Natural killer cell treated with Interleukin-12 subunit alpha and Interleukin-12 subunit beta and Interleukin-15 and Interleukin-18, amount 100 ng/mL, for 72 hours (primary cell): ENCODE data around the gene OXLD1. TPM values are rescaled to one million over a fixed set of nuclear protein-coding genes. Genes with fewer than 3 reads are reported as not detected.

Experiments used
- ATAC-seq, 2 donors: fragments of 150-1000 bp; cut with Tn5 transposase in 1 of 2; sonication (Bioruptor Pico), chemical (Tn5 transposase) in 1 of 2; 2 replicates each; pipeline ENCODE4 v1.10.0; 2021
- DNase-seq: peaks from one replicate; pipeline ENCODE4 v3.0.0; 2022; ENCODE audit warnings: low spot score
- H3K27ac Mint-ChIP-seq, 2 donors: 1 replicate in 1 of 2; 2 replicates in 1 of 2; pipeline ENCODE4 v1.8.0; 2022; ENCODE audit warnings: mixed read lengths in 2 of 2, mild to moderate bottlenecking in 1 of 2, moderate library complexity in 1 of 2
- H3K27me3 Mint-ChIP-seq, 2 donors: 1 replicate in 1 of 2; 2 replicates in 1 of 2; pipeline ENCODE4 v1.8.0; 2022; ENCODE audit warnings: mixed read lengths in 2 of 2
- H3K36me3 Mint-ChIP-seq: one replicate; pipeline ENCODE4 v1.8.0; 2022; ENCODE audit warnings: mixed read lengths
- H3K4me1 Mint-ChIP-seq, 2 donors: 1 replicate in 1 of 2; 2 replicates in 1 of 2; pipeline ENCODE4 v1.8.0; 2022; ENCODE audit warnings: low read depth in 2 of 2, mixed read lengths in 2 of 2, mild to moderate bottlenecking in 1 of 2
- H3K4me3 Mint-ChIP-seq: one replicate; pipeline ENCODE4 v1.8.0; 2022; ENCODE audit warnings: mixed read lengths
- H3K9me3 Mint-ChIP-seq: 2 replicates; pipeline ENCODE4 v1.8.0; 2022; ENCODE audit warnings: mixed read lengths
- total RNA-seq, 2 donors: library from RNA; stranded (reverse); gene quantifications; one replicate each; pipeline ENCODE4 v1.2.3, GENCODE V29; 2022

The OXLD1 gene
- total RNA-seq, result 10 to 100 TPM; 35.2 to 45.6 TPM

DNA sequence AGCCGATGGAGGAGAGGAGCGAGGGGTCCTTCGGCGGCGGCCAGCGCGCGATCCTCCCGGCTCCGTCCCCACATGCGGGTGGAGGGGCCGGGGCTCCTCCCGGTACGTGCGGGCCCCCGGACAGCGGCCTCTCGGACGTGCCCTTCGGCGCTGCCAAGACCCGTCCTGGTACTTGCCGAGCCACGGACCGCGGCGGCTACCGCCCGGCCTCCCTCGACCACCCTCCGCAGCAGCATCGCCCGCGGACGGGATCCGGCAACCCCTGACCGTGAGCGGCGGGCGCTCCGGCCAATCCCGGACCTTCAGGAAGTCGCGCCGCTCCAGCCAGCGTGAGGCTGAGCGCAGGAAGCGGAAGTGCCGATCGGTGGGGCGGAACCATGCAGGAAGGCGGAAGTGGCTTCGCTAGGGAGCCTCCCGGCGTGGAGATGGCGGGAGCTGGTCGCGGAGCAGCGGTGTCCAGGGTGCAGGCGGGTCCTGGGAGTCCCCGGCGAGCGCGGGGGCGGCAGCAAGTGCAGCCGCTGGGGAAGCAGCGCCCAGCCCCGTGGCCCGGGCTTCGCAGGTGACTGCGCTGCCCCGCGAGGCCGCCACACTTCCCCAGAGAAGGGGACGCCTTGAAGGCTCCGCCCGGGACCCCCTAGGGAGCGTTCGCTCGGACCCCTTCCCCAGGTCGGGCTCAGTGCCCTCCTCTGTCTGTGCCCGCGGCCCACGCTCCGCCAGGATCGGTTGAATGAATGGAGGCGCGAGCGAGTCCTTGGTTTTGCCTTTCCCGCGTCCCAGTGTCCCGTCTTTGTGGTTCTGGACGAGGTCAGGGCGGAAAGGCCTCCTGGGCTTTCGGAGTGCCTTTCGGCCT is at the start of gene OXLD1, which contains the start of gene CCDC137:
OXLD1 (minus strand) TSS at position 264 of the 850 bp plus-strand sequence; CDS start at position 236, 28 bp downstream.
CCDC137 (plus strand) TSS at position 396 of the 850 bp plus-strand sequence; CDS start at position 426, 30 bp downstream.
- no peaks in the 10 kb centered on the region for H3K36me3 Mint-ChIP-seq
- peaks cover 23 to 24% of the 10 kb centered on the region in 2 donors for H3K4me1 Mint-ChIP-seq
- ATAC-seq (peak; percentile 97 to 99), DNase-seq (peak; percentile 97)
- peak within 1 kb of the TSS; percentile 93 for H3K4me3 Mint-ChIP-seq
- no peaks in the 10 kb centered on the region for H3K9me3 Mint-ChIP-seq
- peak within 1 kb of the TSS; percentile 91 to 96 for H3K27ac Mint-ChIP-seq
- H3K27me3 Mint-ChIP-seq, result no peaks in the 10 kb centered on the region

DNA sequence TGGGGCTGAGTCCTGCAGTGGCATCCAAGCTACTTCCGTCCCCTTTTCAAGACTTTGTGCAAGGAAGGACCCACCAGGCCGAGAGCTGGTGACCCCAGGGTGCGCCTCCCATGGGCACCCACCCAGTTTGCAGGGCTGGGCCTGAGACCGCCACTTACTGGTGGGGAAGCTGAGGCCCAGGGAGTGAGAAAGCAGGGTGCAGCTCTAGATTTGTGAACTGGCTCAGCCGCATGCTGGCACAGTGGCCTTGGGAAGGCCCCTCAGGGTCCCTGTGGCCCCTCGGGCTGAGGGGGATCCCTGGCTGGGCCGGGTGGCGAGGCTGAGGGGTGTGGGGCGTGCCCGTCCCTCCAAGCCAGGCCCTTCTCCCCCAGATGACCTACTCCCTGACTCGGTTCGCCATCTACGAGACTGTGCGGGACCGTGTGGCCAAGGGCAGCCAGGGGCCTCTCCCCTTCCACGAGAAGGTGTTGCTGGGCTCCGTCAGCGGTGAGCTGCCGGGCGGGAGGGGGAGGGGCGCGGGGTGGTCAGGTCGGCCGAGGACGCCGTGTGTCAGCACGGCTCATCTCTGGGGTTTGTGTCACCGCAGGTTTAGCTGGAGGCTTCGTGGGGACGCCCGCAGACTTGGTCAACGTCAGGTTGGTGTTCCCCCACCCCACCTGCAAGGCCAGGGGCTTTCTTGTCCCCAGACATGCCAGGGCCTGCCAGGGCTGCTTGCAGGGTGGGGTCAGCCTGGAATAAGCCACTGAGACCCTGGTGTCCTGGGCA is 48.9 kb upstream of the OXLD1 start:
- no peaks in the 10 kb centered on the region for H3K9me3 Mint-ChIP-seq
- peaks cover 9% of the 10 kb centered on the region in 2 donors for H3K4me1 Mint-ChIP-seq
- H3K4me3 Mint-ChIP-seq, result no peak overlapping the region
- H3K27ac Mint-ChIP-seq, result no peak overlapping the region
- H3K27me3 Mint-ChIP-seq, result no peaks in the 10 kb centered on the region
- ATAC-seq, result no peak
- H3K36me3 Mint-ChIP-seq, result no peaks in the 10 kb centered on the region
- no peak for DNase-seq

DNA sequence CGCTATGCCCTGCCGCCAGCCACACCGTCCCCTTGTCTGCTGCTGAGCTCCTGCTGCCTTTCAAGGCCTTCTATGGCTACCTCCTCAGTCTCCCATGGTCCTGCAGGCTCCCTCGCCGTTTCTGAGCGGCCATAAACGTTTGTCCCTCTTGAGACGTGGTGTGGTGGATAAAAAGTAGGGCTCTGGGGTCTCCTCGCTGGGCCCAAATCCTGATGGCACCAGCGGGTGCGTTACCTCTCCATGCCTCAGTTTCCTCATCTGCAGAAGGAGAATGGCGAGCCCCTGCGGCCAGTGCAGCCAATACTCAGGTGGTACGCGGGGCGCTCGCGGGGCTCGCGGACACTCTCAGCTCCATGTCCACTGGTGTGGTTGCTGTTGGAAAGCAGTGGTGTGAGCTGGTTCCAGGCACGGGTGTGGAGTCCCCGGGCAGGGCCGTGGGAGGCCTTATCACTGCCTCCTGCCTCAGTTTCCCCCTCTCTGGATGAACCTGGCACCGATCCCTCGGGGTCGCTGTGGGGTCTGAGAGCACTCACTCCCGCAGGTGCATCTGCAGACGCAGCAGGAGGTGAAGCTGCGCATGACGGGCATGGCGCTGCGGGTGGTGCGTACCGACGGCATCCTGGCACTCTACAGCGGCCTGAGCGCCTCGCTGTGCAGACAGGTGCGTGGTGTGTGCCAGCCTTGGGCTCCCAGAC is 48.2 kb upstream of the OXLD1 start:
- peaks cover 9% of the 10 kb centered on the region in 2 donors for H3K4me1 Mint-ChIP-seq
- H3K27me3 Mint-ChIP-seq, result no peaks in the 10 kb centered on the region
- H3K4me3 Mint-ChIP-seq, result no peak overlapping the region
- no peak overlapping the region for H3K27ac Mint-ChIP-seq
- H3K36me3 Mint-ChIP-seq, result no peaks in the 10 kb centered on the region
- H3K9me3 Mint-ChIP-seq, result no peaks in the 10 kb centered on the region
- DNase-seq, result no peak
- ATAC-seq, result no peak

DNA sequence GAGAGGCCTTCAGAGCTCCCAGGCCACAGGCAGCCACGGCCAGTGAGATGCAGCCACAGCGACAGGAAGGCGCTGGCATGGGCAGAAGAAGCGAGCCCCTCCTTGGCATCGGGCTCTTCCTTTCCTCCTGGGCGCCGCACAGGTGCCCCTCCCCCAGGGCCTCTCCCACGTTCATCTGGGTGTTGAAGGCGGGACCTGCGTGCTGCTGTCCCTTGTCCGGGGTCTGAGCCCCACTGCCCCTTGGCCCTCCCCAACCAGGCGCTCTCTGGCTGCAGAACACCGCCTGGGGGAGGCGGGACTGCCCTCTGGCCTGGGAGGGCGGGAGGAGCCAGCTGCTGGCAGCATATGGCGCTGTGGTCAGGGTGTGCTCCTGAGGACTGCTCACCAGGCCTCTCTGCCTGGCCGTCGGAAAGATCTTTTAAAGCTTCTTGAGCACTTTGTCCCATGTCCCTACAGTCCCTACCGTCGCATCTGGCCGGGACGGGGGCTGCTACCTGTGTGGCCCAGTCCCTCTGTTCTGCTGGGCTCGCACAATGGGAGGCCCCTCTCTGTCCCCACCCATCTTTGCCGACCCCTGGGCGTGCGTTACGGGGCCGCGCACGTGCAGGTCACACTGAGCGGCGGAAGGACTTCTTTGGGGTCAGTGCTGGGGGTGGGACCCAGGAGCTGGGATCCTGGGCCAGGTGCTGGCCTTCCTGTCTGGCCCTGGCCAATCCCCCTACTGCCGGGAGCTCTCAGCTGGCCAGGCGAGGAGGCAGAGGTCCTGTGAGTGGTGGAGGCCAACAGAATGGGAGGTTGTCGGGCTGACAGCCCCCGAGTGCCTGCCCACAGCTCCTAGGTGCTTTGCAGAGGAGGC is 47.4 kb upstream of the OXLD1 start:
- DNase-seq (no peak), ATAC-seq (no peak)
- Mint-ChIP-seq H3K27ac (no peak overlapping the region), H3K36me3 (no peaks in the 10 kb centered on the region), H3K4me1 (peaks cover 9% of the 10 kb centered on the region in 2 donors), H3K9me3 (no peaks in the 10 kb centered on the region), H3K27me3 (no peaks in the 10 kb centered on the region), H3K4me3 (peak overlapping the region; percentile 92)

DNA sequence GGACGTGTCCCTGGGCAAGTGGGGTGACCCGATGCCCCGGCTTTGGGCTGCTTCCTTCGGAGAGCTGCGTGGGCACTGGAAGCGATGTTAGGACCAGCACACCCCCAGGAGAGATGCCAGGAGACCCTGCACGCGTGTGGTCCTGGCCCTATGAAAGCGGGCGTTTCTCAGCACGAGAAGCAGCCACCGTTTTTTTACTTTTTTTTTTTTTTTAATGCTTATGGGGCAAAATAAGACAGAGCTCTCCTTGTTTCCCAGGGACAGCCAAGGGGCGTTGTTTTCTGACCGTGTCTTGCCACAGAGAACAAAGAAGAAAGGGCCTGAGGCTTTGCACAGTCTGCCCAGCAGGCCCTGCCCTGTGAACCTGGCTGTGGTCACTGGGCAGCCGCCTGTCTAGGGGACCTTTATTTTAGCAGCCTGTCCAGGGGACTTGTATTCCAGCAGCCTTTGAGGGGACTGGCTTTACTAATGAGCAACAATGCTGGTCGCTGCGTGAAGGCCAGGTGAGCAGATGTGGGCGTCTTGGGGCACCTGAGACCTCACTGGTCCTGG is 46.7 kb upstream of the OXLD1 start:
- H3K27me3 Mint-ChIP-seq, result no peaks in the 10 kb centered on the region
- peak overlapping the region in 1 of 2 donors; percentile 62 for H3K27ac Mint-ChIP-seq
- DNase-seq, result no peak
- peak overlapping the region; percentile 92 for H3K4me3 Mint-ChIP-seq
- no peak for ATAC-seq
- no peaks in the 10 kb centered on the region for H3K9me3 Mint-ChIP-seq
- peaks cover 9% of the 10 kb centered on the region in 2 donors for H3K4me1 Mint-ChIP-seq
- no peaks in the 10 kb centered on the region for H3K36me3 Mint-ChIP-seq

DNA sequence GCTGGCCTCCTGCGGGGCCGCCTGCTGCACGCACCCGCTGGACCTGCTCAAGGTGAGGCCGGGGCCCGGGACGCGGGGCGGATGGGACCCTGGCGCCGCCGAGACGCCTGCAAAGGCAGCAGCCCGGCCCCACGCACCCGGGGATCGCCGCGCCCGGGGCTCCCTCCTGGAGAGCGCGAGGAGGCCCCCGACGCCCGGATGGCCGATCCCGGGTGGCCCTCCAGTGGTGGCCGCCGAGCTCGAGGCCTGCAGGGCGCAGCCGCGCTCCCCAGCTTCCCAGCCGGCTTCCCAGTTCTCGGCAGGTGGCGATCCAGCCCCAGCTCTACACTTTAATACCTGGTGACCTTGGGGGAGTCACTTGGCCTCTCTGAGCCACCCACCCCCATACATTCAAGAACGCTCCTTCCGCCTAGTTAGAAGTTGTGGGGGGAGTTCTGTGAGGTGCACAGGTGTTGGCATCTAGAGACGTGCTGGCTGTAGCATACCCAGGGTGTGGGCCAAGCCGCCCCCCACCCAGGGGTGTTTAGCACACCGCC is 46.1 kb upstream of the OXLD1 start:
- Mint-ChIP-seq H3K4me3 (peak overlapping the region; percentile 92), H3K36me3 (no peaks in the 10 kb centered on the region), H3K4me1 (peaks cover 9% of the 10 kb centered on the region in 2 donors), H3K9me3 (no peaks in the 10 kb centered on the region), H3K27ac (peak overlapping the region in 1 of 2 donors; percentile 62), H3K27me3 (no peaks in the 10 kb centered on the region)
- ATAC-seq, result peak; percentile 13 to 37
- no peak for DNase-seq

DNA sequence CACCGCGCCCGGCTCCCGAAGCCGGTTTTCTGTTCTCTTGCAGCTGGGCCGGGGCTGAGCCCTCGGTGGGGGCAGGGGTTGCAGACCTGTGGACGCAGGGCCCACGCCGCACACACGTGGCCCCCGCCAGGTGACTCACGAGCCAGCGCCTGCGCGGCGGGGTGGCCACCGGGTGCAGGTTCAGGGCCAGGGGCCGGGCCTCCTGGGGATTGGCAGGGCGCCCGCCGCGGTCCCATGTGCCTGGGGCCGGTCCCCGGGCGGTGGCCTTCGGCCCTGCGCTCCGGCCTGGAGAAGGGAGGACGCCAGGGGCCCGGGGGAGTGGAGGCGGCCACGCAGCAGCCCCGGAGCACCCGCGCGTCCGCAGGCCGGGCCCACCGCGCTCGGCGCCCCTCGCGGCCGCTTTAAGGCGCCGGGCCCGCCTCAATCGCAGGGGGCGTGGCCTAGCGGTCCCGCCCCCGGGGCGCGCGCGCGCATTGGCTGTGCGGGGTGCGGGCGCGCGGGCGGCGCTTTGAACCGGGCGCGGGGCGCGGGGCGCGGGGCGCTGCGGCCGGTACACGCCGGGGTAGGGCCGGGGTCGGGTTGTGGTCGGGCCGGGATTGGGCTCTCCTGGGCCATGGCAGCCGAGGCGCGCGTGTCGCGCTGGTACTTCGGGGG is 45.5 kb upstream of the OXLD1 start, which contains the start of gene SLC25A10:
SLC25A10 (plus strand) TSS at position 471 of the 654 bp plus-strand sequence; CDS start at position 614, 143 bp downstream.
- no peaks in the 10 kb centered on the region for H3K9me3 Mint-ChIP-seq
- H3K4me3 Mint-ChIP-seq, result peak within 1 kb of the TSS; percentile 92
- ATAC-seq, result peak; percentile 87 to 92
- H3K36me3 Mint-ChIP-seq, result no peaks in the 10 kb centered on the region
- peak within 1 kb of the TSS; percentile 62 to 67 for H3K27ac Mint-ChIP-seq
- H3K27me3 Mint-ChIP-seq, result no peaks in the 10 kb centered on the region
- DNase-seq, result peak; percentile 85
- H3K4me1 Mint-ChIP-seq, result peaks cover 9% of the 10 kb centered on the region in 2 donors

DNA sequence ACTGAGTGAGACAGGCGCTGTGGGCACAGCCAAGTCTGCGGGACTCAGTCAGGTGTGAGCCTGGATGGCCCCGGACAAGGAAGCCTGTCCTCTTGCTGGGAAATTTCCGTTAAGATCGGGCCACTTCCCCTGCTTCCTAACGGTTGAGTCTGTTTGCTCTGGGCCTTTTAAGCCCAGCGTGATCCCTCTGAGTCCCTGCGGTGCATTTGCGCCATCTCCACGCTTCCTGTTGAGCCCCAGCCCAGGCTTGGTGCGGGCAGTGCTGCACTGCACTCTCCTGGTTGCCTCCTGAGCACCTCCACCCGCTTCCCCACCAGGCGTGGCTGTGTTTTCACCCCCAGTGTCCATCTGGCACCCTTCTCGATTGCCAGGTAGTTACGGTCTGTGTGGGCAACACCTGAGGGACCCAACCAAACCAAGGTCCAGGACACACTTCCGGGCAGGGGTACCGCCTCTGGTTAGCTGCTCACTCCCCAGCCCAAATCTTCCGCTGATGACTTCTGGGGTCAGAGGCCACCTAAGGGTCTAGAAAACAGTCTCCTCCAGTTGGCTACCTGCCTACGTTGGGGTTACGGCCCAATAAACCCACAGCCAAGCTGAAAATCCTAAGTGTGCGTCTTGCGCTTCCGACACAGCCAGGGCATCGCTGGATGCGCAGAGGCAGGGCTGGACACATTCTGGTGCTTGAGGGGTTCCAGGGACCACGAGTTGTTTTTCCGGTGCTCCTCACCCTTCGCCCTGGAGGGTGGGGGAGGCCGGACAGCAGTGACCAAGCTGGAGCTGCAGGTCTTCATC is 44.3 kb upstream of the OXLD1 start:
- ATAC-seq (no peak), DNase-seq (no peak)
- Mint-ChIP-seq H3K36me3 (peaks cover under 1% of the 10 kb centered on the region), H3K4me3 (peak overlapping the region; percentile 48), H3K4me1 (peaks cover 9% of the 10 kb centered on the region in 2 donors), H3K9me3 (no peaks in the 10 kb centered on the region), H3K27me3 (no peaks in the 10 kb centered on the region), H3K27ac (peak overlapping the region in 1 of 2 donors; percentile 67)

DNA sequence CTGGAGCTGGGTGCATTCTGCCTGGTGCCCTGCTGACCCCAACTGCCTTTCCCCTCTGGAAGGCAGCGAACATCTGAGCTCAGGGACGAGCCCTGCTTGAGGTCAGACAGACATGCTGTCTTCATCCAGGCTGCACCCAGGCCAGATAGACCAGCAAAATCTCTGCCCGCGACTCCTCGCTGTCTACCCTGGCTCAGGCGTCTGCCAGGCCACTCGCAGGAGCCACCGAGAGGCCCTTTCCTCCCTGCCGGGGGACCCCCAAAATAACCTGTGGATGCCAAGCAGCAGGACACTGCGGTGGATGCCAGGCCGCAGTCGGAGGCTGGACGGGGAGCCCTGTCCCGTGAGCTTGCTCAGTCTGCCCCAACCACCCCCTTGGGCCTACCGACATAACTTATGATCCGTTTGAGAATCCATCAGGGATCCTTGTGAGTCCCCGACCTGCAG is 42.4 kb upstream of the OXLD1 start:
- H3K27ac Mint-ChIP-seq, result no peak overlapping the region
- ATAC-seq (no peak), DNase-seq (no peak)
- H3K27me3 Mint-ChIP-seq, result no peaks in the 10 kb centered on the region
- H3K4me1 Mint-ChIP-seq, result peaks cover 15 to 16% of the 10 kb centered on the region in 2 donors
- peaks cover 4% of the 10 kb centered on the region for H3K36me3 Mint-ChIP-seq
- no peaks in the 10 kb centered on the region for H3K9me3 Mint-ChIP-seq
- no peak overlapping the region for H3K4me3 Mint-ChIP-seq

DNA sequence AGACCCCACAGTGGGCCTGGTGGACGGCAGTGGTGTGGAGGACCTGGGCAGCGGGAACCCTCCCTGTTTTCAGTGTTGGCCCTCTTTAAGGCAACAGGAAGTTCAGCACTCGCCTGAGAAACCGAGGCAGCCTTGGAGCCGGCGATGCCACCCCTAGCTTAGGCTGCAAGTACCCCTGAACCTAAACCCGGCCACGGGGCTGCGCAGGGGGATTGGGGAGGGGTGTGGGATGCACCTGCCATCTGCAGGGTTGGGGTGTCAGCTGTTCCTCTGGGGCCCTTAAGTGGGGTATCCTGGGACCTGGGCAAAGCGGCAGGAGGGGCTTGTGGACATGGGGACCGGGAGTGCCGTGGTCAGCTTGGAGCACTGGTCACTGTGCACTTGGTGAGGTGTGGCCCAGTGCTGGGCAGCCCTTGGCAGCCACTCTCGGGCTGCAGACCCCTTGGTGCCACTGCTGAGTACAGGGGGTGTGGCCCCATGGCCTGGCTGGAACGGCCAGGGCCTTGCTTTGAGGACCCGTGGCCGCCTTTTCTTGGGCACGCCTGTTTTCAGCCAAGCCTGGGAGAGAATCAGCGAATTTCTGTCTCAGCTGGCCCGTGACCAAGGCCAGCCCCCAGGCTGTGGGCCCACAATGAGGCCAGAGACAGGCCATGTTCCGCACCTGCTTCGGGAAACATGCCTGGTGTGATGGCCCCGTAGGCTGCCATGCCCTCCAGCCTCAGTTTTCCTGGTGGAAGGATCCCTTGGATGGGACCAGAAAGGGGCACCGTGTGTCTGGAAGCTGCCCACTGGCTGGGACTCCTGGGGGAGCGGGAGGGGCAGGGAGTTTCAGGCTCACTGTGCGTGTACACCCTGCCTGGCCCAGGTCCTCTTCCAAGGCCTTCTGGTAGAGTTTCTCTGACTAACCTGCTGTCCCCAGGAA is 41.6 kb upstream of the OXLD1 start:
- H3K27me3 Mint-ChIP-seq, result no peaks in the 10 kb centered on the region
- DNase-seq (no peak), ATAC-seq (no peak)
- H3K4me1 Mint-ChIP-seq, result peaks cover 15 to 16% of the 10 kb centered on the region in 2 donors
- no peak overlapping the region for H3K27ac Mint-ChIP-seq
- H3K9me3 Mint-ChIP-seq, result no peaks in the 10 kb centered on the region
- H3K36me3 Mint-ChIP-seq, result peaks cover 4% of the 10 kb centered on the region
- no peak overlapping the region for H3K4me3 Mint-ChIP-seq
